IMR-90 (cell line): ENCODE measurements around the gene CRY2.

Experiments
- POLR2A ChIP-seq: IDR thresholded peaks from 2 replicates; pipeline ENCODE4 v1.6.1; 2012; ENCODE audit warnings: mild to moderate bottlenecking, low read depth, low read length
- TF ChIP-seq, protein P1 (sequence below): conservative IDR thresholded peaks from 2 replicates; pipeline ENCODE4 v1.5.1; 2012; ENCODE audit warnings: mild to moderate bottlenecking, low read depth, low read length, improper control_type of control experiment
- TF ChIP-seq, protein P2 (sequence below): fragments of 150-350 bp; IDR thresholded peaks from 2 replicates; pipeline ENCODE4 v1.6.1; 2016; ENCODE audit warnings: low read depth, mild to moderate bottlenecking, low read length, moderate library complexity, borderline replicate concordance

GRCh38 chr11:45913942-45914635, 66.8 kb downstream of the CRY2 start:
- TF ChIP-seq, protein P1, sequence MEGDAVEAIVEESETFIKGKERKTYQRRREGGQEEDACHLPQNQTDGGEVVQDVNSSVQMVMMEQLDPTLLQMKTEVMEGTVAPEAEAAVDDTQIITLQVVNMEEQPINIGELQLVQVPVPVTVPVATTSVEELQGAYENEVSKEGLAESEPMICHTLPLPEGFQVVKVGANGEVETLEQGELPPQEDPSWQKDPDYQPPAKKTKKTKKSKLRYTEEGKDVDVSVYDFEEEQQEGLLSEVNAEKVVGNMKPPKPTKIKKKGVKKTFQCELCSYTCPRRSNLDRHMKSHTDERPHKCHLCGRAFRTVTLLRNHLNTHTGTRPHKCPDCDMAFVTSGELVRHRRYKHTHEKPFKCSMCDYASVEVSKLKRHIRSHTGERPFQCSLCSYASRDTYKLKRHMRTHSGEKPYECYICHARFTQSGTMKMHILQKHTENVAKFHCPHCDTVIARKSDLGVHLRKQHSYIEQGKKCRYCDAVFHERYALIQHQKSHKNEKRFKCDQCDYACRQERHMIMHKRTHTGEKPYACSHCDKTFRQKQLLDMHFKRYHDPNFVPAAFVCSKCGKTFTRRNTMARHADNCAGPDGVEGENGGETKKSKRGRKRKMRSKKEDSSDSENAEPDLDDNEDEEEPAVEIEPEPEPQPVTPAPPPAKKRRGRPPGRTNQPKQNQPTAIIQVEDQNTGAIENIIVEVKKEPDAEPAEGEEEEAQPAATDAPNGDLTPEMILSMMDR, result no peak
- TF ChIP-seq POLR2A, result no peak
- TF ChIP-seq, protein P2, sequence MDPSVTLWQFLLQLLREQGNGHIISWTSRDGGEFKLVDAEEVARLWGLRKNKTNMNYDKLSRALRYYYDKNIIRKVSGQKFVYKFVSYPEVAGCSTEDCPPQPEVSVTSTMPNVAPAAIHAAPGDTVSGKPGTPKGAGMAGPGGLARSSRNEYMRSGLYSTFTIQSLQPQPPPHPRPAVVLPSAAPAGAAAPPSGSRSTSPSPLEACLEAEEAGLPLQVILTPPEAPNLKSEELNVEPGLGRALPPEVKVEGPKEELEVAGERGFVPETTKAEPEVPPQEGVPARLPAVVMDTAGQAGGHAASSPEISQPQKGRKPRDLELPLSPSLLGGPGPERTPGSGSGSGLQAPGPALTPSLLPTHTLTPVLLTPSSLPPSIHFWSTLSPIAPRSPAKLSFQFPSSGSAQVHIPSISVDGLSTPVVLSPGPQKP, result no peak
